SU-DHL-6 (cell line): ENCODE results near the gene HRC.

Experiments used
- H2AFZ ChIP-seq: fragments of 200-600 bp; sonication (generic); 2 replicates; pipeline ENCODE4 v1.6.1; 2014; ENCODE audit warnings: low read depth, mild to moderate bottlenecking, moderate library complexity, mixed read lengths, antibody characterized with exemption, low read length; ENCODE audit not compliant: severe bottlenecking
- H3F3A ChIP-seq: fragments of 200-600 bp; shearing (Covaris generic); 2 replicates; pipeline ENCODE4 v1.6.0; 2016; ENCODE audit warnings: antibody characterized with exemption, mild to moderate bottlenecking; ENCODE audit not compliant: insufficient read depth
- H3K27ac ChIP-seq: fragments of 200-600 bp; sonication (generic); 2 replicates; pipeline ENCODE4 v1.5.1; 2016; ENCODE audit warnings: low read depth, mild to moderate bottlenecking, low read length, moderate library complexity, mixed read lengths
- H3K27me3 ChIP-seq: fragments of 200-600 bp; sonication (generic), shearing (Covaris generic); 2 replicates; pipeline ENCODE4 v1.6.0; 2014; ENCODE audit warnings: mild to moderate bottlenecking, low read length
- H3K36me3 ChIP-seq: fragments of 200-600 bp; sonication (generic); 2 replicates; pipeline ENCODE4 v1.6.1; 2014; ENCODE audit warnings: mild to moderate bottlenecking, low read length, mixed read lengths
- H3K4me2 ChIP-seq: fragments of 300-600, 200-600 bp; shearing (Covaris generic), sonication (generic); 2 replicates; pipeline ENCODE4 v1.6.0; 2014; ENCODE audit warnings: low read length, low read depth, mild to moderate bottlenecking; ENCODE audit not compliant: poor library complexity, severe bottlenecking
- H3K4me3 ChIP-seq: fragments of 200-600 bp; sonication (generic); 2 replicates; pipeline ENCODE4 v1.5.1; 2014; ENCODE audit warnings: antibody characterized with exemption, low read length, mild to moderate bottlenecking, mixed read lengths; ENCODE audit not compliant: insufficient read depth, poor library complexity, severe bottlenecking
- H3K79me2 ChIP-seq: fragments of 200-600 bp; sonication (generic); 2 replicates; pipeline ENCODE4 v1.6.1; 2014; ENCODE audit warnings: mild to moderate bottlenecking, low read length, moderate library complexity; ENCODE audit not compliant: insufficient read depth
- H3K9ac ChIP-seq: fragments of 200-600 bp; sonication (generic); 2 replicates; pipeline ENCODE4 v1.7.0; 2014; ENCODE audit warnings: mild to moderate bottlenecking, low read length
- H3K9me2 ChIP-seq: fragments of 200-600 bp; sonication (generic); replicated peaks from 2 replicates; pipeline ENCODE4 v1.6.1; 2014; ENCODE audit warnings: low read length; ENCODE audit not compliant: insufficient read depth
- H3K9me3 ChIP-seq: fragments of 200-600 bp; sonication (generic); 2 replicates; pipeline ENCODE4 v1.6.1; 2014; ENCODE audit warnings: low read length, mixed read lengths; ENCODE audit not compliant: insufficient read depth
- H4K20me1 ChIP-seq: fragments of 200-600 bp; sonication (generic); 2 replicates; pipeline ENCODE4 v1.6.1; 2014; ENCODE audit warnings: low read depth, mild to moderate bottlenecking, antibody characterized with exemption, low read length, moderate library complexity, mixed read lengths
- EZH2phosphoT487 ChIP-seq: fragments of 200-600 bp; sonication (generic), shearing (Covaris generic); conservative IDR thresholded peaks from 2 replicates; pipeline ENCODE4 v1.6.1; 2018; ENCODE audit warnings: mild to moderate bottlenecking, antibody characterized with exemption, low read length, moderate library complexity, mixed read lengths
- TF ChIP-seq, protein P1 (sequence below): fragments of 200-600 bp; sonication (generic); IDR thresholded peaks from one replicate; pipeline ENCODE4 v1.5.1; 2017; ENCODE audit warnings: antibody characterized with exemption, mild to moderate bottlenecking, low read length, moderate library complexity; ENCODE audit not compliant: insufficient read depth, poor library complexity, severe bottlenecking

HRC gene

DNA sequence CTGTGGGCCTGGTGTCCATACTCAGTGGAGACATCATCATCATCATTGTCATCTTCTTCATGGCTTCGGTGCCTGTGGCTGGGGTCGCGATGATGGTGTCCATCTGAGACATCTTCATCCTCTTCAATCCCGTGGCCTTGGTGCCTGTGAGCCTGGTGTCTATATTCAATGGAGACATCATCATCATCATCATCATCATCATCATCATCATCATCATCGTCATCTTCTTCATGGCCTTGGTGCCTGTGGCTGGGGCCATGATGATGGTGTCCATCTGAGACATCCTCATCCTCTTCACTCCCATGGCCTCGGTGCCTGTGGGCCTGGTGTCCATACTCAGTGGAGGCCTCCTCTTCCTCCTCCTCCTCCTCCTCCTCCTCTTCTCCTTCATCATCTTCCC is 917 bp downstream of the HRC start:
- Histone ChIP-seq H3K9me2 (no peaks in the 10 kb centered on the region), H4K20me1 (no peaks in the 10 kb centered on the region), H3K27me3 (no peaks in the 10 kb centered on the region), H3K4me2 (no peak overlapping the region), H3K36me3 (no peaks in the 10 kb centered on the region), H3F3A (no peaks in the 10 kb centered on the region), H2AFZ (no peak overlapping the region), H3K9me3 (no peaks in the 10 kb centered on the region), H3K27ac (no peak overlapping the region), H3K4me3 (no peak overlapping the region), H3K9ac (no peak overlapping the region), H3K79me2 (no peaks in the 10 kb centered on the region)
- TF ChIP-seq, protein P1, sequence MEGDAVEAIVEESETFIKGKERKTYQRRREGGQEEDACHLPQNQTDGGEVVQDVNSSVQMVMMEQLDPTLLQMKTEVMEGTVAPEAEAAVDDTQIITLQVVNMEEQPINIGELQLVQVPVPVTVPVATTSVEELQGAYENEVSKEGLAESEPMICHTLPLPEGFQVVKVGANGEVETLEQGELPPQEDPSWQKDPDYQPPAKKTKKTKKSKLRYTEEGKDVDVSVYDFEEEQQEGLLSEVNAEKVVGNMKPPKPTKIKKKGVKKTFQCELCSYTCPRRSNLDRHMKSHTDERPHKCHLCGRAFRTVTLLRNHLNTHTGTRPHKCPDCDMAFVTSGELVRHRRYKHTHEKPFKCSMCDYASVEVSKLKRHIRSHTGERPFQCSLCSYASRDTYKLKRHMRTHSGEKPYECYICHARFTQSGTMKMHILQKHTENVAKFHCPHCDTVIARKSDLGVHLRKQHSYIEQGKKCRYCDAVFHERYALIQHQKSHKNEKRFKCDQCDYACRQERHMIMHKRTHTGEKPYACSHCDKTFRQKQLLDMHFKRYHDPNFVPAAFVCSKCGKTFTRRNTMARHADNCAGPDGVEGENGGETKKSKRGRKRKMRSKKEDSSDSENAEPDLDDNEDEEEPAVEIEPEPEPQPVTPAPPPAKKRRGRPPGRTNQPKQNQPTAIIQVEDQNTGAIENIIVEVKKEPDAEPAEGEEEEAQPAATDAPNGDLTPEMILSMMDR: no peak
- no peak for TF ChIP-seq EZH2phosphoT487

DNA sequence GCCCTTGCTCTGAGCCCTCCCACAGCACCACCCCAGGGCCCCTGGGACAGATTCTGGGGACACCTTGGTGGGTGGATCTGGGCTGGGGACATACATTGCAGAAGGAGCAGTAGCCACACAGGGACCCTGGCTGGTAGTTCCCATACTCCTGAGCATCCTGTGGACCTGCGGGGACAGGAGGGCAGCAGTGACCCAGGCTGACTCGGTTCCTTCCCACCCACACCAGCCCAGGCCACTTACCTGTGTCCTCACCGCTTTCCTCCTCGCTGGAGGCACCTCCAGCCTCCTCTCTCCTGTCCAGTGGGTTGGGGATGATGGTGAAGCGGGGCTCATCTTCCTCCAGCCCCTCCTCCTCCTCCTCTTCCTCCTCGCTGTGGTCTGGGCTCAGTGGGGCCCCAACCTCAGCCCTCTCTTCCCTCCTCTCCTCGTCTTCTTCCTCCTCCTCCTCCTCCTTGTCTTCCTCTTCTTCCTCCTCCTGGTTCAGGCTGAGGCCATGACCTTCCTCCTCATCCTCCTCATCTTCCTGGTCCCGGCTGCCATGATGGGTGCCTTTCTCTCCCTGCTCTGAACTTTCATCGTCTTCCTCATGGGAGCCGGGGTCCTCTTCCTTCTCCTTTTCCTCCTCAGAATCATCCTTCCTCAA is 1.9 kb downstream of the HRC start:
- Histone ChIP-seq H3K9ac (no peak overlapping the region), H3K36me3 (no peaks in the 10 kb centered on the region), H3K4me2 (no peak overlapping the region), H3K27ac (no peak overlapping the region), H3K9me3 (no peaks in the 10 kb centered on the region), H2AFZ (no peak overlapping the region), H4K20me1 (no peaks in the 10 kb centered on the region), H3K27me3 (no peaks in the 10 kb centered on the region), H3F3A (no peaks in the 10 kb centered on the region), H3K4me3 (no peak overlapping the region), H3K79me2 (no peaks in the 10 kb centered on the region), H3K9me2 (no peaks in the 10 kb centered on the region)
- TF ChIP-seq, protein P1: no peak
- TF ChIP-seq EZH2phosphoT487: no peak

DNA sequence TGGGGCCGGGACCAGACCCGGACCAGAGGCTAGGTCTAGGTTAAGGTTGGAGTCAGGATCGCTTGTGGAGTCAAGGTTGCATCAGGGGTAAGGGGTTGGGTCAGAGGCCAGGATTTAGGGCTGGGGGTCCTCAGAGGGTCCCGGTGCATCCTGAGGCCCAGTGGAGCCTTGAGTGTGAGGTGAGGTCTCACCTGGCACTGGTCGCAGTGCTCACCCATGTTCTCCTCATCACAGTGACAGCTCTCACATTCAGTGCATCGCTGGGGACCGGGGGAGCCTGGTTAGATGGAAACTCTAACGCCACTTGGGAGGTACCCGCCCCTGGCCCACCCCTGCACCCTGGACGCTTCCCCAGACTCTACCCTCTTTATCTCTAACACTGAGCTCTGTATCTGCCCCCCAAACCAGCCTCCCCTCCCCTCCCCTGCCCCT is 3.1 kb downstream of the HRC start:
- Histone ChIP-seq H3K9me3 (no peaks in the 10 kb centered on the region), H3K27me3 (no peaks in the 10 kb centered on the region), H3K4me3 (no peak overlapping the region), H3K9me2 (no peaks in the 10 kb centered on the region), H3K36me3 (no peaks in the 10 kb centered on the region), H2AFZ (no peak overlapping the region), H4K20me1 (no peaks in the 10 kb centered on the region), H3K27ac (no peak overlapping the region), H3K4me2 (no peak overlapping the region), H3K9ac (no peak overlapping the region), H3K79me2 (no peaks in the 10 kb centered on the region), H3F3A (0 out of 2 replicates have a peak, but pooled peaks cover under 1% of the 10 kb centered on the region)
- TF ChIP-seq, protein P1: no peak
- no peak for TF ChIP-seq EZH2phosphoT487
